SU-DHL-6 (cell line): ENCODE measurements around the gene SHFL.

Experiments used
- CTCF ChIP-seq: fragments of 200-600 bp; sonication (generic); IDR thresholded peaks from one replicate; pipeline ENCODE4 v1.5.1; 2017; ENCODE audit warnings: antibody characterized with exemption, mild to moderate bottlenecking, low read length, moderate library complexity; ENCODE audit not compliant: insufficient read depth, poor library complexity, severe bottlenecking
- EZH2phosphoT487 ChIP-seq: fragments of 200-600 bp; sonication (generic), shearing (Covaris generic); conservative IDR thresholded peaks from 2 replicates; pipeline ENCODE4 v1.6.1; 2018; ENCODE audit warnings: mild to moderate bottlenecking, antibody characterized with exemption, low read length, moderate library complexity, mixed read lengths

GRCh38 chr19:10089801-10090375 lies 3.8 kb downstream of the SHFL start:
- TF ChIP-seq CTCF (no peak), EZH2phosphoT487 (no peak)
